ENCODE data around the gene CD28.

DNA sequence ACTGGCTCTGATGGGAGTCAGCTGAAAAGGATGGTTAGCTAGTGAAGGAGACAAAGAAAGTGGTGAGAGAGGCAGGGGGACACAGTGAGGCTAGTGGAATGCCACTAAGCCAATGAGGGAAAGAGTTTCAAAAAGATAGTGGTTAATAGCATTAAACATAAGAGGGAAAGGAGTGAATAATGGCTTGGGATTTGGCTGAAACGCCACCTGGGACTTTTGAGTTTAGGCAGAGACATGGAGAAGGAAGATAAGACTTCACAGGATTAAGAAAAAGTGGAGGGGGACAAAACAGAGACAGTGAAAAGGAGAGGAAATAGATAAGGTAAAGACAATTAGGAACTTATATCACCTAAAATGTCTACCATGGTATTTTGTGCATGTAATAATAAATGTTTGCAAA lies 6.9 kb downstream of the CD28 start:
- no peak for TF ChIP-seq YY1 (IDR thresholded peaks at IDR 0.05; ENCODE audit: low read depth)
- no peak for TF ChIP-seq TCF12 (IDR thresholded peaks at IDR 0.05; ENCODE audit: low read depth)
- TF ChIP-seq EGR1 (IDR thresholded peaks at IDR 0.05), result no peak
- TF ChIP-seq, protein P1, sequence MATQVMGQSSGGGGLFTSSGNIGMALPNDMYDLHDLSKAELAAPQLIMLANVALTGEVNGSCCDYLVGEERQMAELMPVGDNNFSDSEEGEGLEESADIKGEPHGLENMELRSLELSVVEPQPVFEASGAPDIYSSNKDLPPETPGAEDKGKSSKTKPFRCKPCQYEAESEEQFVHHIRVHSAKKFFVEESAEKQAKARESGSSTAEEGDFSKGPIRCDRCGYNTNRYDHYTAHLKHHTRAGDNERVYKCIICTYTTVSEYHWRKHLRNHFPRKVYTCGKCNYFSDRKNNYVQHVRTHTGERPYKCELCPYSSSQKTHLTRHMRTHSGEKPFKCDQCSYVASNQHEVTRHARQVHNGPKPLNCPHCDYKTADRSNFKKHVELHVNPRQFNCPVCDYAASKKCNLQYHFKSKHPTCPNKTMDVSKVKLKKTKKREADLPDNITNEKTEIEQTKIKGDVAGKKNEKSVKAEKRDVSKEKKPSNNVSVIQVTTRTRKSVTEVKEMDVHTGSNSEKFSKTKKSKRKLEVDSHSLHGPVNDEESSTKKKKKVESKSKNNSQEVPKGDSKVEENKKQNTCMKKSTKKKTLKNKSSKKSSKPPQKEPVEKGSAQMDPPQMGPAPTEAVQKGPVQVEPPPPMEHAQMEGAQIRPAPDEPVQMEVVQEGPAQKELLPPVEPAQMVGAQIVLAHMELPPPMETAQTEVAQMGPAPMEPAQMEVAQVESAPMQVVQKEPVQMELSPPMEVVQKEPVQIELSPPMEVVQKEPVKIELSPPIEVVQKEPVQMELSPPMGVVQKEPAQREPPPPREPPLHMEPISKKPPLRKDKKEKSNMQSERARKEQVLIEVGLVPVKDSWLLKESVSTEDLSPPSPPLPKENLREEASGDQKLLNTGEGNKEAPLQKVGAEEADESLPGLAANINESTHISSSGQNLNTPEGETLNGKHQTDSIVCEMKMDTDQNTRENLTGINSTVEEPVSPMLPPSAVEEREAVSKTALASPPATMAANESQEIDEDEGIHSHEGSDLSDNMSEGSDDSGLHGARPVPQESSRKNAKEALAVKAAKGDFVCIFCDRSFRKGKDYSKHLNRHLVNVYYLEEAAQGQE (IDR thresholded peaks at IDR 0.05; ENCODE audit: low read depth), result no peak
- TF ChIP-seq, protein P2, sequence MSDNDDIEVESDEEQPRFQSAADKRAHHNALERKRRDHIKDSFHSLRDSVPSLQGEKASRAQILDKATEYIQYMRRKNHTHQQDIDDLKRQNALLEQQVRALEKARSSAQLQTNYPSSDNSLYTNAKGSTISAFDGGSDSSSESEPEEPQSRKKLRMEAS (IDR thresholded peaks at IDR 0.05), result no peak
